Stimulated activated naive CD8-positive, alpha-beta T cell treated with anti-CD3 and anti-CD28 coated beads, Interleukin-15, amount 100 ng/mL, for 72 hours (primary cell): ENCODE results near the gene SKOR1.

ENCODE experiments used
- ATAC-seq: fragments of 150-1000 bp; cut with Tn5 transposase; 2 replicates; pipeline ENCODE4 v1.10.0; 2021; ENCODE audit warnings: mild to moderate bottlenecking, moderate library complexity
- DNase-seq, 2 donors: peaks; one replicate each; pipeline ENCODE4 v3.0.0; 2021 to 2022
- H3K27ac Mint-ChIP-seq, 2 donors: one replicate each; pipeline ENCODE4 v1.8.0; 2022; ENCODE audit warnings: mild to moderate bottlenecking in 2 of 2, mixed read lengths in 2 of 2, moderate library complexity in 2 of 2
- H3K27me3 Mint-ChIP-seq: one replicate; pipeline ENCODE4 v1.8.0; 2022; ENCODE audit warnings: mixed read lengths
- H3K4me1 Mint-ChIP-seq: one replicate; pipeline ENCODE4 v1.8.0; 2022; ENCODE audit warnings: mild to moderate bottlenecking, mixed read lengths
- H3K4me3 Mint-ChIP-seq, 2 donors: one replicate each; pipeline ENCODE4 v1.8.0; 2022; ENCODE audit warnings: mild to moderate bottlenecking in 2 of 2, mixed read lengths in 2 of 2, moderate library complexity in 1 of 2
- H3K9me3 Mint-ChIP-seq, 2 donors: one replicate each; pipeline ENCODE4 v1.8.0; 2022; ENCODE audit warnings: mixed read lengths in 2 of 2

SKOR1 gene

GRCh38 chr15:67843092-67843501, 17.8 kb downstream of the SKOR1 start:
- peaks cover 29% of the 10 kb centered on the region for H3K4me1 Mint-ChIP-seq
- no peak overlapping the region for H3K4me3 Mint-ChIP-seq
- ATAC-seq (no peak), DNase-seq (no peak)
- H3K9me3 Mint-ChIP-seq, result no peaks in the 10 kb centered on the region
- no peak overlapping the region for H3K27ac Mint-ChIP-seq
- H3K27me3 Mint-ChIP-seq, result peaks cover 5% of the 10 kb centered on the region

- Mint-ChIP-seq H3K9me3 (no peaks in the 10 kb centered on the region), H3K27me3 (no peaks in the 10 kb centered on the region), H3K4me1 (peaks cover 24% of the 10 kb centered on the region), H3K4me3 (no peak overlapping the region), H3K27ac (no peak overlapping the region)
- DNase-seq, result no peak
- no peak for ATAC-seq
Measured at GRCh38 chr15:67843571-67844387, 18.5 kb downstream of the SKOR1 start.

GRCh38 chr15:67845974-67846373, 20.7 kb downstream of the SKOR1 start:
- no peak overlapping the region for H3K27ac Mint-ChIP-seq
- no peak for ATAC-seq
- H3K27me3 Mint-ChIP-seq, result no peaks in the 10 kb centered on the region
- H3K4me3 Mint-ChIP-seq, result no peak overlapping the region
- H3K4me1 Mint-ChIP-seq, result peaks cover 15% of the 10 kb centered on the region
- no peak for DNase-seq
- no peaks in the 10 kb centered on the region for H3K9me3 Mint-ChIP-seq

GRCh38 chr15:67849538-67849937, 24.2 kb downstream of the SKOR1 start:
- DNase-seq, result no peak
- no peaks in the 10 kb centered on the region for H3K9me3 Mint-ChIP-seq
- ATAC-seq, result no peak
- no peak overlapping the region for H3K27ac Mint-ChIP-seq
- no peak overlapping the region for H3K4me3 Mint-ChIP-seq
- H3K4me1 Mint-ChIP-seq, result peaks cover 15% of the 10 kb centered on the region
- H3K27me3 Mint-ChIP-seq, result peaks cover 9% of the 10 kb centered on the region

- Mint-ChIP-seq H3K27ac (no peak overlapping the region), H3K9me3 (no peaks in the 10 kb centered on the region), H3K4me1 (peaks cover 15% of the 10 kb centered on the region), H3K4me3 (no peak overlapping the region), H3K27me3 (peaks cover 9% of the 10 kb centered on the region)
- no peak for DNase-seq
- no peak for ATAC-seq
Measured at GRCh38 chr15:67850336-67850735, 25.0 kb downstream of the SKOR1 start.

- no peak overlapping the region for H3K4me3 Mint-ChIP-seq
- H3K27ac Mint-ChIP-seq, result no peak overlapping the region
- ATAC-seq (no peak), DNase-seq (no peak)
- peaks cover 20% of the 10 kb centered on the region for H3K4me1 Mint-ChIP-seq
- H3K9me3 Mint-ChIP-seq, result no peaks in the 10 kb centered on the region
- peaks cover 9% of the 10 kb centered on the region for H3K27me3 Mint-ChIP-seq
Measured at GRCh38 chr15:67850994-67851571, 25.8 kb downstream of the SKOR1 start.

- Mint-ChIP-seq H3K27ac (no peak overlapping the region), H3K4me1 (peaks cover 21% of the 10 kb centered on the region), H3K9me3 (no peaks in the 10 kb centered on the region), H3K4me3 (no peak overlapping the region), H3K27me3 (peaks cover 9% of the 10 kb centered on the region)
- ATAC-seq, result no peak
- DNase-seq, result no peak
Measured at GRCh38 chr15:67852418-67852817, 27.1 kb downstream of the SKOR1 start.

- H3K4me3 Mint-ChIP-seq, result no peak overlapping the region
- DNase-seq (no peak), ATAC-seq (no peak)
- H3K27ac Mint-ChIP-seq, result no peak overlapping the region
- peaks cover 21% of the 10 kb centered on the region for H3K4me1 Mint-ChIP-seq
- H3K27me3 Mint-ChIP-seq, result peaks cover 9% of the 10 kb centered on the region
- no peaks in the 10 kb centered on the region for H3K9me3 Mint-ChIP-seq
Measured at GRCh38 chr15:67853454-67853853, 28.1 kb downstream of the SKOR1 start.

GRCh38 chr15:67854358-67854757, 29.0 kb downstream of the SKOR1 start:
- no peak overlapping the region for H3K4me3 Mint-ChIP-seq
- peaks cover 21% of the 10 kb centered on the region for H3K4me1 Mint-ChIP-seq
- no peaks in the 10 kb centered on the region for H3K9me3 Mint-ChIP-seq
- peaks cover 9% of the 10 kb centered on the region for H3K27me3 Mint-ChIP-seq
- no peak overlapping the region for H3K27ac Mint-ChIP-seq
- DNase-seq, result no peak
- no peak for ATAC-seq

- no peaks in the 10 kb centered on the region for H3K9me3 Mint-ChIP-seq
- H3K27me3 Mint-ChIP-seq, result peaks cover 9% of the 10 kb centered on the region
- ATAC-seq (no peak), DNase-seq (no peak)
- H3K27ac Mint-ChIP-seq, result no peak overlapping the region
- no peak overlapping the region for H3K4me3 Mint-ChIP-seq
- peaks cover 14% of the 10 kb centered on the region for H3K4me1 Mint-ChIP-seq
Measured at GRCh38 chr15:67855842-67856241, 30.5 kb downstream of the SKOR1 start.

- Mint-ChIP-seq H3K27ac (no peak overlapping the region), H3K4me3 (no peak overlapping the region), H3K9me3 (no peaks in the 10 kb centered on the region), H3K27me3 (peaks cover 20% of the 10 kb centered on the region), H3K4me1 (peaks cover 6% of the 10 kb centered on the region)
- DNase-seq (no peak), ATAC-seq (no peak)
Measured at GRCh38 chr15:67857220-67857619, 31.9 kb downstream of the SKOR1 start.

- DNase-seq (no peak), ATAC-seq (no peak)
- peaks cover 28% of the 10 kb centered on the region for H3K27me3 Mint-ChIP-seq
- peak overlapping the region in 1 of 2 donors; percentile 63 for H3K27ac Mint-ChIP-seq
- H3K4me3 Mint-ChIP-seq, result no peak overlapping the region
- peaks cover 14% of the 10 kb centered on the region for H3K4me1 Mint-ChIP-seq
- H3K9me3 Mint-ChIP-seq, result no peaks in the 10 kb centered on the region
Measured at GRCh38 chr15:67859331-67859946, 34.1 kb downstream of the SKOR1 start.

GRCh38 chr15:67861983-67862382, 36.7 kb downstream of the SKOR1 start:
- Mint-ChIP-seq H3K9me3 (no peaks in the 10 kb centered on the region), H3K27me3 (peaks cover 41% of the 10 kb centered on the region), H3K4me1 (peaks cover 8% of the 10 kb centered on the region), H3K4me3 (no peak overlapping the region), H3K27ac (no peak overlapping the region)
- no peak for DNase-seq
- no peak for ATAC-seq

- Mint-ChIP-seq H3K9me3 (no peaks in the 10 kb centered on the region), H3K27ac (no peak overlapping the region), H3K4me3 (peak overlapping the region; percentile 61 to 84), H3K27me3 (peaks cover 41% of the 10 kb centered on the region), H3K4me1 (peaks cover 8% of the 10 kb centered on the region)
- no peak for ATAC-seq
- DNase-seq, result no peak
Measured at GRCh38 chr15:67862750-67863441, 37.6 kb downstream of the SKOR1 start.

- Mint-ChIP-seq H3K27ac (no peak overlapping the region), H3K9me3 (no peaks in the 10 kb centered on the region), H3K4me1 (peaks cover 8% of the 10 kb centered on the region), H3K4me3 (peak overlapping the region; percentile 61 to 84), H3K27me3 (peaks cover 41% of the 10 kb centered on the region)
- DNase-seq (peak; percentile 69 to 72), ATAC-seq (peak; percentile 100)
Measured at GRCh38 chr15:67863442-67863987, 38.2 kb downstream of the SKOR1 start.
